ENCODE results near the gene PARD3B. TPM values are rescaled to one million over a fixed set of nuclear protein-coding genes. Genes with fewer than 3 reads are reported as not detected.

PARD3B gene
- total RNA-seq, 1 experiment from 2014 or later, result 6.4 TPM

DNA sequence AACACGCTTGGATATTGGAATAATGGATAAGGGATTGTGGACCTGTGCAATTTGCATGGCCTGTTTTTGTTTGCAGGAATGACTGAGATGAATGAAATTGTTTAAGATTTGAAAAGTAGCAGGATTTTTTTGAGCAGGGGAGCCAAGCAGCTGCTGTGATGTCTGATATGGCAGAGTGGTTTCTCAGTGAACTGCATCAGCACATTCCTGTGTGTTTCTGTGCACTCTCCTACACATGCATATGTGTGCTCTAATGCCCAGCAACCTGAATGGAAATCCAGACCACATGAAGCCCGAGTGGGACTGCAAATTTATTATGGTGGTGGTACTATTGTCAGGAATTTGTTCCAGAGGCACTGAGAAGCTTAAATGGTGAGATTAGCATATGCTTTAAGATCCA, 161.7 kb downstream of the PARD3B start:
- no peaks in the 10 kb centered on the region for H3K4me1 Mint-ChIP-seq
- Histone ChIP-seq H3K79me1 (ENCODE audit: insufficient read depth, low read depth, low read length, poor library complexity, severe bottlenecking) (no peaks in the 10 kb centered on the region), H2BK12ac (ENCODE audit: insufficient read length, low read depth, low read length) (no peak overlapping the region), H3K27ac (ENCODE audit: insufficient read length, low read depth, low read length) (no peak overlapping the region), H3K4ac (ENCODE audit: low read depth, low read length) (no peak overlapping the region), H3K4me1 (ENCODE audit: insufficient read depth, low read length) (no peaks in the 10 kb centered on the region), H4K5ac (ENCODE audit: insufficient read length, low read depth, low read length) (no peak overlapping the region), H2BK5ac (ENCODE audit: insufficient read length, low read length) (no peak overlapping the region), H2AFZ (ENCODE audit: low read length) (no peak overlapping the region), H2BK20ac (ENCODE audit: low read depth, low read length, poor library complexity, severe bottlenecking) (no peak overlapping the region), H3K56ac (ENCODE audit: insufficient read length, low read depth, low read length) (no peak overlapping the region), H4K8ac (replicated peaks; ENCODE audit: insufficient read length, low read depth, low read length) (no peak overlapping the region), H2BK15ac (ENCODE audit: low read depth, low read length) (no peak overlapping the region), H3K18ac (ENCODE audit: insufficient read length, low read depth, low read length) (no peak overlapping the region), H3K4me2 (ENCODE audit: insufficient read depth, insufficient read length, low read length) (no peak overlapping the region), H4K20me1 (ENCODE audit: control insufficient read depth, insufficient read depth, insufficient read length) (no peaks in the 10 kb centered on the region), H3T11ph (ENCODE audit: low read length) (no peak overlapping the region), H3K79me2 (ENCODE audit: insufficient read depth, low read length) (no peaks in the 10 kb centered on the region), H3K23me2 (ENCODE audit: insufficient read length, low read depth, low read length, poor library complexity, severe bottlenecking) (no peaks in the 10 kb centered on the region), H3K14ac (ENCODE audit: insufficient read depth, low read length) (no peak overlapping the region), H2AK5ac (ENCODE audit: insufficient read length, low read length) (no peak overlapping the region), H2BK120ac (ENCODE audit: low read depth, low read length, poor library complexity, severe bottlenecking) (no peak overlapping the region), H3K9me3 (ENCODE audit: control insufficient read depth, low read depth, low read length) (no peaks in the 10 kb centered on the region), H3K9ac (ENCODE audit: extremely low read depth, insufficient read length, low read length) (no peak overlapping the region), H4K91ac (ENCODE audit: insufficient read length, low read depth, low read length) (no peak overlapping the region), H3K23ac (ENCODE audit: insufficient read length, low read depth, low read length) (no peak overlapping the region), H3K27me3 (ENCODE audit: insufficient read depth, low read length) (no peaks in the 10 kb centered on the region)
- no peak overlapping the region for H3K27ac Mint-ChIP-seq
- WGBS (ENCODE audit: extremely low coverage, insufficient read length, low lambda C conversion rate), result no CpG with 5 or more reads among the region's 2 CpGs
- TF ChIP-seq, protein P1, sequence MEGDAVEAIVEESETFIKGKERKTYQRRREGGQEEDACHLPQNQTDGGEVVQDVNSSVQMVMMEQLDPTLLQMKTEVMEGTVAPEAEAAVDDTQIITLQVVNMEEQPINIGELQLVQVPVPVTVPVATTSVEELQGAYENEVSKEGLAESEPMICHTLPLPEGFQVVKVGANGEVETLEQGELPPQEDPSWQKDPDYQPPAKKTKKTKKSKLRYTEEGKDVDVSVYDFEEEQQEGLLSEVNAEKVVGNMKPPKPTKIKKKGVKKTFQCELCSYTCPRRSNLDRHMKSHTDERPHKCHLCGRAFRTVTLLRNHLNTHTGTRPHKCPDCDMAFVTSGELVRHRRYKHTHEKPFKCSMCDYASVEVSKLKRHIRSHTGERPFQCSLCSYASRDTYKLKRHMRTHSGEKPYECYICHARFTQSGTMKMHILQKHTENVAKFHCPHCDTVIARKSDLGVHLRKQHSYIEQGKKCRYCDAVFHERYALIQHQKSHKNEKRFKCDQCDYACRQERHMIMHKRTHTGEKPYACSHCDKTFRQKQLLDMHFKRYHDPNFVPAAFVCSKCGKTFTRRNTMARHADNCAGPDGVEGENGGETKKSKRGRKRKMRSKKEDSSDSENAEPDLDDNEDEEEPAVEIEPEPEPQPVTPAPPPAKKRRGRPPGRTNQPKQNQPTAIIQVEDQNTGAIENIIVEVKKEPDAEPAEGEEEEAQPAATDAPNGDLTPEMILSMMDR (conservative IDR thresholded peaks at IDR 0.05), result no peak
- no peak for DNase-seq
- H3K4me3 Mint-ChIP-seq, result no peak overlapping the region
- no peaks in the 10 kb centered on the region for H3K36me3 Mint-ChIP-seq (ENCODE audit: insufficient read depth in 1 of 3, low read depth in 3 of 3)
- no peaks in the 10 kb centered on the region for H3K27me3 Mint-ChIP-seq (ENCODE audit: low read depth)
- H3K9me3 Mint-ChIP-seq, result no peaks in the 10 kb centered on the region

All from H9 (cell line).